ENCODE data around the gene CDC42SE1.
A peak's percentile ranks its signal among the peaks of the same experiment; 100 is the strongest.

CDC42SE1 gene

GRCh38 chr1:151051356-151052009, 7.9 kb downstream of the CDC42SE1 start:
- DNase-seq (ENCODE audit: low spot score) = no peak

GRCh38 chr1:151050051-151050688, 9.3 kb downstream of the CDC42SE1 start:
- no peak for DNase-seq (ENCODE audit: low spot score)

- DNase-seq (ENCODE audit: low spot score) = no peak
Observed at GRCh38 chr1:151049458-151049857, 10.0 kb downstream of the CDC42SE1 start.

- DNase-seq (ENCODE audit: low spot score) = no peak
Observed at GRCh38 chr1:151048645-151049032, 10.8 kb downstream of the CDC42SE1 start.

- DNase-seq (ENCODE audit: low spot score) = peak; percentile 80
Observed at GRCh38 chr1:151047925-151048644, 11.3 kb downstream of the CDC42SE1 start.

GRCh38 chr1:151047591-151047924, 11.9 kb downstream of the CDC42SE1 start, which contains the start of gene C1orf56:
Gene C1orf56, plus strand, starts transcription at chr1:151047751. Its CDS starts 97 bp downstream, at chr1:151047848.
- DNase-seq (ENCODE audit: low spot score) = peak; percentile 85

- DNase-seq (ENCODE audit: low spot score) = no peak
Observed at GRCh38 chr1:151043163-151043562, 16.3 kb downstream of the CDC42SE1 start.

GRCh38 chr1:151039521-151039920, 19.9 kb downstream of the CDC42SE1 start:
- DNase-seq (ENCODE audit: low spot score) = no peak

GRCh38 chr1:151037032-151037431, 22.4 kb downstream of the CDC42SE1 start:
- no peak for DNase-seq (ENCODE audit: low spot score)

- DNase-seq (ENCODE audit: low spot score) = no peak
Observed at GRCh38 chr1:151036356-151036755, 23.1 kb downstream of the CDC42SE1 start, which contains the start of gene BNIPL. Gene BNIPL, plus strand, starts transcription at chr1:151036586. Its CDS starts 140 bp downstream, at chr1:151036726.

- no peak for DNase-seq (ENCODE audit: low spot score)
Observed at GRCh38 chr1:151035167-151035566, 24.3 kb downstream of the CDC42SE1 start.

GRCh38 chr1:151032164-151032563, 27.3 kb downstream of the CDC42SE1 start:
- DNase-seq (ENCODE audit: low spot score) = no peak

GRCh38 chr1:151026460-151026859, 33.0 kb downstream of the CDC42SE1 start:
- DNase-seq (ENCODE audit: low spot score) = no peak

- peak; percentile 83 for DNase-seq (ENCODE audit: low spot score)
Observed at GRCh38 chr1:151024540-151025146, 34.8 kb downstream of the CDC42SE1 start.

GRCh38 chr1:151013518-151013917, 45.9 kb downstream of the CDC42SE1 start:
- DNase-seq (ENCODE audit: low spot score) = no peak

GRCh38 chr1:151012684-151013471, 46.5 kb downstream of the CDC42SE1 start:
- DNase-seq (ENCODE audit: low spot score) = no peak

GRCh38 chr1:151011154-151011850, 48.1 kb downstream of the CDC42SE1 start:
- no peak for DNase-seq (ENCODE audit: low spot score)

- no peak for DNase-seq (ENCODE audit: low spot score)
Observed at GRCh38 chr1:151010346-151010726, 49.1 kb downstream of the CDC42SE1 start.

GRCh38 chr1:151009674-151010345, 49.6 kb downstream of the CDC42SE1 start:
- no peak for DNase-seq (ENCODE audit: low spot score)

GRCh38 chr1:151009206-151009587, 50.2 kb downstream of the CDC42SE1 start:
- DNase-seq (ENCODE audit: low spot score) = no peak

Measured in ecto neural progenitor cell (in vitro differentiated cells).